CD4-positive, alpha-beta T cell treated with Interleukin-12 subunit alpha and Interleukin-12 subunit beta, for 1 hour (primary cell): ENCODE results near the gene PIN1.
"Not testable (repeated sequence)": the region's sequence is repeated elsewhere in the genome, so short reads cannot be mapped to it uniquely, and the experiment has no call there.

Experiments used
- DNase-seq: peaks from one replicate; pipeline ENCODE4 v3.0.0-alpha.2; 2020

PIN1 gene

GRCh38 chr19:9834726-9835506 is at the start of gene PIN1:
PIN1 (plus strand) TSS chr19:9835318; CDS start chr19:9835345, 27 bp downstream.
- DNase-seq: peak; percentile 100

GRCh38 chr19:9785367-9786331 is 49.5 kb upstream of the PIN1 start:
- DNase-seq: peak; percentile 97

- DNase-seq: no peak
Measured at GRCh38 chr19:9786342-9786741, 48.8 kb upstream of the PIN1 start.

GRCh38 chr19:9786819-9787218 is 48.3 kb upstream of the PIN1 start:
- DNase-seq: no peak

- DNase-seq: not testable (repeated sequence)
Measured at GRCh38 chr19:9788604-9789003, 46.5 kb upstream of the PIN1 start.

- DNase-seq: no peak
Measured at GRCh38 chr19:9789066-9789465, 46.1 kb upstream of the PIN1 start.

GRCh38 chr19:9789579-9789978 is 45.5 kb upstream of the PIN1 start:
- not testable (repeated sequence) for DNase-seq

- not testable (repeated sequence) for DNase-seq
Measured at GRCh38 chr19:9791073-9791367, 44.1 kb upstream of the PIN1 start.

- DNase-seq: peak; percentile 95
Measured at GRCh38 chr19:9791552-9792205, 43.4 kb upstream of the PIN1 start.

GRCh38 chr19:9792206-9793070 is 42.7 kb upstream of the PIN1 start:
- peak; percentile 94 for DNase-seq

GRCh38 chr19:9793071-9793591 is 42.0 kb upstream of the PIN1 start:
- DNase-seq: peak; percentile 75

GRCh38 chr19:9796113-9796773 is 38.9 kb upstream of the PIN1 start:
- peak; percentile 93 for DNase-seq

GRCh38 chr19:9797871-9798270 is 37.2 kb upstream of the PIN1 start:
- DNase-seq: no peak

- no peak for DNase-seq
Measured at GRCh38 chr19:9799162-9799561, 36.0 kb upstream of the PIN1 start.

- no peak for DNase-seq
Measured at GRCh38 chr19:9801976-9802375, 33.1 kb upstream of the PIN1 start.

- no peak for DNase-seq
Measured at GRCh38 chr19:9806803-9807202, 28.3 kb upstream of the PIN1 start.

- DNase-seq: peak; percentile 67
Measured at GRCh38 chr19:9808855-9809824, 26.0 kb upstream of the PIN1 start.

GRCh38 chr19:9811139-9811538 is 24.0 kb upstream of the PIN1 start:
- DNase-seq: no peak

- no peak for DNase-seq
Measured at GRCh38 chr19:9818175-9818733, 16.9 kb upstream of the PIN1 start.
